ENCODE results near the gene DOC2B.

DOC2B gene

DNA sequence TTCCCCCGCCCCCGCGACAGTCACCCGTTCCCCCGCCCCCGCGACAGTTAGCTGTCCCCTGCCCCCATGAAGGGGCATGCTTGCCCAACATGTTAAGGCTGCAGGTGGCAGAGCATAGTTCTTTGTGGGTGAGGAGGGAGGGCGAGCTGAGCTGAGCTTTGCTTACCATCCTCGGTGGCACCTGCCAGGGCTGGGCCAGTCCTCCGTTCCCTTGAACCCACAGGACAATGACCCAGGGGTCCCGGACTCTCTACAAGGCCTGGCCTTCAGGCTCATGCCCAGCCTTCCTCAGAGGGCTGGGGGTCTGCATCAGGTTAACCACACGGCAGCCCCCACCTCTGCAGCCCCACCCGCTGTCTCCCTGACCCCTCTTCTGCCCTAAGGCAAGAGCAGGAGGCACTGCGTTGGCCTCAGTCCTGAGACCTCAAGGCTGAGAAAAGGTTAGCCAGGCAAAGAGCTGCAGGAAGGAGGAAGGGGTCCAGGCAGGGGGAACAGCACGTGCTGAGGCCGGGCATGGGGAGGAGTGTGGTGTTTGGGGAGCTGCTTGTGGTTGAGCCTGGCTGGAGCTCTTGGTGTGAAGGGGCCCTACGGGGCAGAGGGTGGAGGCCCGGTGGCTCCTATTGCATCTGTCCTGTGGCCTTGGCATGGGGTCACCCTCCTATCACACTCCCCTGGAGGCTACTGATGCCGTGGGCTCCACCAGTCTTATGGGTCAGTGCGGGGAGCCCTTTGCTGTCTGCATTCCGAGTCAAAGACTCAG, 11.4 kb upstream of the DOC2B start:
- no peaks in the 10 kb centered on the region for H3K9me3 ChIP-seq (ENCODE audit: severe bottlenecking)
- peaks cover 4% of the 10 kb centered on the region for H3K27me3 ChIP-seq (ENCODE audit: insufficient read depth, poor library complexity, severe bottlenecking)
- H3K4me3 ChIP-seq (ENCODE audit: severe bottlenecking), result no peak overlapping the region
- DNase-seq (ENCODE audit: low spot score), result no peak
- ATAC-seq (ENCODE audit: low read depth), result no peak
- no peaks in the 10 kb centered on the region for H3K36me3 ChIP-seq (ENCODE audit: low read depth)
- TF ChIP-seq, protein P1, sequence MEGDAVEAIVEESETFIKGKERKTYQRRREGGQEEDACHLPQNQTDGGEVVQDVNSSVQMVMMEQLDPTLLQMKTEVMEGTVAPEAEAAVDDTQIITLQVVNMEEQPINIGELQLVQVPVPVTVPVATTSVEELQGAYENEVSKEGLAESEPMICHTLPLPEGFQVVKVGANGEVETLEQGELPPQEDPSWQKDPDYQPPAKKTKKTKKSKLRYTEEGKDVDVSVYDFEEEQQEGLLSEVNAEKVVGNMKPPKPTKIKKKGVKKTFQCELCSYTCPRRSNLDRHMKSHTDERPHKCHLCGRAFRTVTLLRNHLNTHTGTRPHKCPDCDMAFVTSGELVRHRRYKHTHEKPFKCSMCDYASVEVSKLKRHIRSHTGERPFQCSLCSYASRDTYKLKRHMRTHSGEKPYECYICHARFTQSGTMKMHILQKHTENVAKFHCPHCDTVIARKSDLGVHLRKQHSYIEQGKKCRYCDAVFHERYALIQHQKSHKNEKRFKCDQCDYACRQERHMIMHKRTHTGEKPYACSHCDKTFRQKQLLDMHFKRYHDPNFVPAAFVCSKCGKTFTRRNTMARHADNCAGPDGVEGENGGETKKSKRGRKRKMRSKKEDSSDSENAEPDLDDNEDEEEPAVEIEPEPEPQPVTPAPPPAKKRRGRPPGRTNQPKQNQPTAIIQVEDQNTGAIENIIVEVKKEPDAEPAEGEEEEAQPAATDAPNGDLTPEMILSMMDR (IDR thresholded peaks at IDR 0.05; ENCODE audit: poor library complexity, severe bottlenecking), result no peak
- H3K4me1 ChIP-seq (ENCODE audit: insufficient read depth, poor library complexity, severe bottlenecking), result no peaks in the 10 kb centered on the region
- H3K27ac ChIP-seq (ENCODE audit: poor library complexity, severe bottlenecking), result no peak overlapping the region

DNA sequence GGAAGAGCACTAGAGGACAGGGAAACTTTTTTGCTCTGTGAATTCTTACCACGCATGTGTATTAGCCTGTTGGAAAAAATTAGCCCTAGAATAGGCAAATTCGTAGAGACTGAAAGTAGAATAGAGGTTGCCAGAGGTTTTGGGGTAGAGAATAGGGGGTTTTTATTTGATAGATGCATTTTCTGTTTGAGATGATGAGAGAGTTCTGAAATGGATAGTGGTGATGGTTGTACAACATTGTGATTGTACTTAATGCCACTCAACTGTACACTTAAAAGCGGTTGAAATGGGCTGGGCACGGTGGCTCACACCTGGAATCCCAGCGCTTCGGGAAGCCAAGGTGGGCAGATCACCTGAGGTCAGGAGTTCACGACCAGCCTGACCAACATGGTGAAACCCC, 8.0 kb upstream of the DOC2B start:
- ATAC-seq (ENCODE audit: low read depth) (no peak), DNase-seq (ENCODE audit: low spot score) (no peak)
- H3K27ac ChIP-seq (ENCODE audit: poor library complexity, severe bottlenecking), result no peak overlapping the region
- H3K4me3 ChIP-seq (ENCODE audit: severe bottlenecking), result no peak overlapping the region
- TF ChIP-seq, protein P1 (IDR thresholded peaks at IDR 0.05; ENCODE audit: poor library complexity, severe bottlenecking), result no peak
- H3K4me1 ChIP-seq (ENCODE audit: insufficient read depth, poor library complexity, severe bottlenecking), result no peaks in the 10 kb centered on the region
- no peaks in the 10 kb centered on the region for H3K9me3 ChIP-seq (ENCODE audit: severe bottlenecking)
- peaks cover 27% of the 10 kb centered on the region for H3K27me3 ChIP-seq (ENCODE audit: insufficient read depth, poor library complexity, severe bottlenecking)
- no peaks in the 10 kb centered on the region for H3K36me3 ChIP-seq (ENCODE audit: low read depth)

DNA sequence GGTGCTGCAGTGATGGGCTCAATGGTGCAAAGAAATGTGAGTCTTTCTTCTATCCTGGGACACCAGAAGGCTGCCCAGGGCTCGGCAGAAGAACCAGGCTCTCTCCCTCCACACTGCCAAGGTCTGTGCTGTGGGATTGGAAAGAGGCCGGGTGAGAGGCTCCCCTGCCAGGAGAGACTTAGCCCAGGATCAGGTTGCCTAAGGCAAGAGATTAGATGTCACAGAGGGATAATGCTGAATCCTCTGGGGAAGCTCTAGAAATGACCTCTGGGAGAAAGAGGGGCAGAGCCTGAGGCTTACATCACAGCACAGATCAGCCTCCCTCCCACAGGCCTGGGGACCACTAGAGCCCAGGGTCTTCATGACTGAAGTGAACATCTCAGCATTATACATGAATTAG, 5.7 kb upstream of the DOC2B start:
- Histone ChIP-seq H3K4me3 (ENCODE audit: severe bottlenecking) (no peak overlapping the region), H3K4me1 (ENCODE audit: insufficient read depth, poor library complexity, severe bottlenecking) (no peaks in the 10 kb centered on the region), H3K27ac (ENCODE audit: poor library complexity, severe bottlenecking) (no peak overlapping the region), H3K27me3 (ENCODE audit: insufficient read depth, poor library complexity, severe bottlenecking) (peaks cover 50% of the 10 kb centered on the region), H3K9me3 (ENCODE audit: severe bottlenecking) (no peaks in the 10 kb centered on the region), H3K36me3 (ENCODE audit: low read depth) (no peaks in the 10 kb centered on the region)
- DNase-seq (ENCODE audit: low spot score) (no peak), ATAC-seq (ENCODE audit: low read depth) (no peak)
- TF ChIP-seq, protein P1 (IDR thresholded peaks at IDR 0.05; ENCODE audit: poor library complexity, severe bottlenecking), result no peak

DNA sequence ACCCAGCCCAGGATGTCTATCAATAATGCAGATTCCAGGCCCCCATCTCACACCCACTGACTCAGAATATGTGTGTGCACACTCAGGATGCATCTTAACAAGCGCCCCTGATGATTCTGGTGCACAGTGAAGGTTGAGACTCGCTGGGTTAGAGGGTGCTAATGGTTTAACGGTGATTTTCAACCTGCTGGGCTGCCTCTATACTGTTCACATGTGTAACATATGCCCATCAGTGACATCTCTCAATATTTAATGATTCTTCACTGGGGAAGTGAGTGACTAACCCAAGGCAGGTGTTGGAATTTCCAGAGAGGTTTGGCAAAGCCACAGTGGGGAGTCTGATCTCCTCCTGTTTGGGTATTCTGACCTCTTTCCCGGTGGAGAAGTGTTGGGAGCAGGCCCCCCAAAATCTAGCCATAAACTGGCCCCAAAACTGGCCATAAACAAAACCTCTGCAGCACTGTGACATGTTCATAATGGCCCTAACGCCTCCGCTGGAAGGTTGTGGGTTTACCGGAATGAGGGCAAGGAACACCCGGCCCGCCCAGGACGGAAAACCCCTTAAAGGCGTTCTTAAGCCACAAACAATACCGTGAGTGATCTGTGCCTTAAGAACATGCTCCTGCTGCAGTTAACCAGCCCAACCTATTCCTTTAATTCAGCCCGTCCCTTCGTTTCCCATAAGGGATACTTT, 4.1 kb upstream of the DOC2B start:
- TF ChIP-seq, protein P1 (IDR thresholded peaks at IDR 0.05; ENCODE audit: poor library complexity, severe bottlenecking), result no peak
- Histone ChIP-seq H3K9me3 (ENCODE audit: severe bottlenecking) (no peaks in the 10 kb centered on the region), H3K4me1 (ENCODE audit: insufficient read depth, poor library complexity, severe bottlenecking) (no peaks in the 10 kb centered on the region), H3K27ac (ENCODE audit: poor library complexity, severe bottlenecking) (no peak overlapping the region), H3K36me3 (ENCODE audit: low read depth) (no peaks in the 10 kb centered on the region), H3K27me3 (ENCODE audit: insufficient read depth, poor library complexity, severe bottlenecking) (peaks cover 60% of the 10 kb centered on the region), H3K4me3 (ENCODE audit: severe bottlenecking) (no peak overlapping the region)
- ATAC-seq (ENCODE audit: low read depth) (no peak), DNase-seq (ENCODE audit: low spot score) (no peak)

DNA sequence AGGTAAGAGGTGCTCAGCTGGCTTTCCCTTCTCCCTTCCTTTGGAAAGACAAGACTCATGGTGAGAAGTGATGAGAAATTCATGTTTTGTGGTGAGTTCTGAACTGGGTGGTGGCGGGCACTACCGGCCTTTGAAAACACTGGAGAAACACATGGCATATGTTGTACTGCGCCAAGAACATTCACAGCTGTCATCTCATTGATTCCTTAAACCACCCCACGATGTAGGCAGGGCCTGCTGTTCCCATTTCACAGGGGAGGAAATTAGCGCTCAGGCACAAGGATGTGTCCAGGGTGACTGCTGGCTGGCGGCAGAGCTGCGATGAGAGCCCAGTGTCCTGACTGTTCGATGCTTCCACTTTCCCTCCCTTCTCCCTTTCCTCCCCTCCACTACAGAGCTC, 1.6 kb upstream of the DOC2B start:
- no peaks in the 10 kb centered on the region for H3K36me3 ChIP-seq (ENCODE audit: low read depth)
- ATAC-seq (ENCODE audit: low read depth) (no peak), DNase-seq (ENCODE audit: low spot score) (no peak)
- no peaks in the 10 kb centered on the region for H3K9me3 ChIP-seq (ENCODE audit: severe bottlenecking)
- no peaks in the 10 kb centered on the region for H3K4me1 ChIP-seq (ENCODE audit: insufficient read depth, poor library complexity, severe bottlenecking)
- no peak overlapping the region for H3K4me3 ChIP-seq (ENCODE audit: severe bottlenecking)
- TF ChIP-seq, protein P1 (IDR thresholded peaks at IDR 0.05; ENCODE audit: poor library complexity, severe bottlenecking), result no peak
- peaks cover 84% of the 10 kb centered on the region for H3K27me3 ChIP-seq (ENCODE audit: insufficient read depth, poor library complexity, severe bottlenecking)
- H3K27ac ChIP-seq (ENCODE audit: poor library complexity, severe bottlenecking), result no peak overlapping the region

Data from RWPE2 (cell line).